Measurements from ENCODE around the gene SPR. TPM values are rescaled to one million over a fixed set of nuclear protein-coding genes. Genes with fewer than 3 reads are reported as not detected.

Gene SPR
- total and polyA plus RNA-seq, 2 donors (not counting 1 experiment from before 2014, with no cell fraction given): not detected

- CTCF ChIA-PET: interaction anchor here (0.9 to 3.4 kb wide), 5 partner anchors 10 to 283 kb away, joined by 4 to 45 read pairs (median 7); partner anchors contain the start of gene SFXN5
- ATAC-seq (ENCODE audit: low read depth): peak; percentile 61
- H4K20me1 ChIP-seq (ENCODE audit: control insufficient read depth, insufficient read depth, low read length, poor library complexity, severe bottlenecking): no peaks in the 10 kb centered on the region
- DNase-seq: peak; percentile 45
- no peaks in the 10 kb centered on the region for H3K9me3 Mint-ChIP-seq (ENCODE audit: insufficient read depth)
- H3K27me3 ChIP-seq (replicated peaks in 1 of 4; ENCODE audit: control extremely low read depth in 1 of 4, control insufficient read depth in 3 of 4, insufficient read depth in 4 of 4, low read length in 3 of 4): peaks cover 0 to 75% (median 20%) of the 10 kb centered on the region in 4 experiments
- H3K9ac ChIP-seq (ENCODE audit: low read length): no peak overlapping the region
- intact Hi-C loops (cut with micrococcal nuclease): no loop called here
- no peak overlapping the region for H3K4me3 Mint-ChIP-seq
- peaks cover 2% of the 10 kb centered on the region for H3K4me1 Mint-ChIP-seq
- no peak overlapping the region for H3K4me2 ChIP-seq (replicated peaks; ENCODE audit: low read depth, low read length, poor library complexity, severe bottlenecking)
- H3K4me3 ChIP-seq (ENCODE audit: control extremely low read depth in 1 of 5, extremely low read depth in 1 of 5, insufficient read depth in 1 of 5, low read depth in 2 of 5, low read length in 4 of 5): no peak overlapping the region
- H2AFZ ChIP-seq (ENCODE audit: insufficient read depth, low read depth, low read length, poor library complexity, severe bottlenecking): no peak overlapping the region
- peaks cover 0 to 6% (median 0%) of the 10 kb centered on the region in 3 donors for H3K9me3 ChIP-seq (ENCODE audit: control extremely low read depth in 1 of 3, control insufficient read depth in 2 of 3, insufficient read depth in 1 of 3, low read length in 2 of 3)
- H3K27me3 Mint-ChIP-seq: peaks cover 57% of the 10 kb centered on the region
- no peaks in the 10 kb centered on the region for H3K36me3 ChIP-seq (replicated peaks in 1 of 2; ENCODE audit: control extremely low read depth in 1 of 2, control insufficient read depth in 1 of 2, extremely low read depth in 1 of 2, insufficient read depth in 2 of 2, low read length in 1 of 2)
- 32% methylated on average over 13 of the region's 15 CpGs for WGBS (ENCODE audit: insufficient coverage)
- POLR2A ChIA-PET: no interaction called here
- peaks cover 0 to 4% of the 10 kb centered on the region in 2 donors for H3K4me1 ChIP-seq (ENCODE audit: control insufficient read depth in 2 of 2, insufficient read depth in 2 of 2, low read length in 2 of 2)
- no peaks in the 10 kb centered on the region for H3K79me2 ChIP-seq (ENCODE audit: control insufficient read depth, insufficient read depth, low read length)
- H3K27ac Mint-ChIP-seq: no peak overlapping the region
- TF ChIP-seq EZH2 (IDR thresholded peaks at IDR 0.05; ENCODE audit: borderline replicate concordance, insufficient read depth, low read depth, low read length, poor library complexity, severe bottlenecking): no peak
- TF ChIP-seq CTCF (IDR thresholded peaks at IDR 0.05): peak; percentile 28
- no peak overlapping the region for H3K27ac ChIP-seq (ENCODE audit: low read length in 2 of 2)
Measured at GRCh38 chr2:72893594-72894319, 6.5 kb downstream of the SPR start.

GRCh38 chr2:72894514-72894913, 7.3 kb downstream of the SPR start:
- TF ChIP-seq EZH2 (IDR thresholded peaks at IDR 0.05; ENCODE audit: borderline replicate concordance, insufficient read depth, low read depth, low read length, poor library complexity, severe bottlenecking) (no peak), CTCF (IDR thresholded peaks at IDR 0.05) (no peak)
- ChIA-PET POLR2A (no interaction called here), CTCF (interaction anchor here (3.4 kb wide), 1 partner anchor 282 kb away, joined by 45 read pairs; no protein-coding TSS in a partner anchor)
- Mint-ChIP-seq H3K4me3 (no peak overlapping the region), H3K27me3 (peaks cover 55% of the 10 kb centered on the region), H3K27ac (no peak overlapping the region), H3K4me1 (no peaks in the 10 kb centered on the region), H3K9me3 (ENCODE audit: insufficient read depth) (no peaks in the 10 kb centered on the region)
- Histone ChIP-seq H3K36me3 (replicated peaks in 1 of 2; ENCODE audit: control extremely low read depth in 1 of 2, control insufficient read depth in 1 of 2, extremely low read depth in 1 of 2, insufficient read depth in 2 of 2, low read length in 1 of 2) (no peaks in the 10 kb centered on the region), H3K79me2 (ENCODE audit: control insufficient read depth, insufficient read depth, low read length) (no peaks in the 10 kb centered on the region), H3K4me1 (ENCODE audit: control insufficient read depth in 2 of 2, insufficient read depth in 2 of 2, low read length in 2 of 2) (no peaks in the 10 kb centered on the region), H4K20me1 (ENCODE audit: control insufficient read depth, insufficient read depth, low read length, poor library complexity, severe bottlenecking) (no peaks in the 10 kb centered on the region), H3K27me3 (replicated peaks in 1 of 4; ENCODE audit: control extremely low read depth in 1 of 4, control insufficient read depth in 3 of 4, insufficient read depth in 4 of 4, low read length in 3 of 4) (peaks cover 0 to 69% (median 18%) of the 10 kb centered on the region in 4 experiments), H3K9ac (ENCODE audit: low read length) (no peak overlapping the region), H3K27ac (ENCODE audit: low read length in 2 of 2) (no peak overlapping the region), H3K9me3 (ENCODE audit: control extremely low read depth in 1 of 3, control insufficient read depth in 2 of 3, insufficient read depth in 1 of 3, low read length in 2 of 3) (peaks cover 0 to 6% (median 0%) of the 10 kb centered on the region in 3 donors), H3K4me2 (replicated peaks; ENCODE audit: low read depth, low read length, poor library complexity, severe bottlenecking) (no peak overlapping the region), H3K4me3 (ENCODE audit: control extremely low read depth in 1 of 5, extremely low read depth in 1 of 5, insufficient read depth in 1 of 5, low read depth in 2 of 5, low read length in 4 of 5) (no peak overlapping the region), H2AFZ (ENCODE audit: insufficient read depth, low read depth, low read length, poor library complexity, severe bottlenecking) (no peak overlapping the region)
- WGBS (ENCODE audit: insufficient coverage): 93% methylated on average over 6 of the region's 9 CpGs
- DNase-seq: no peak
- ATAC-seq (ENCODE audit: low read depth): no peak
- intact Hi-C loops (cut with micrococcal nuclease): no loop called here

All from B cell (primary cell).